Left cardiac atrium (tissue), 4 donors: ENCODE data around the gene CDKN2A. TPM values are rescaled to one million over a fixed set of nuclear protein-coding genes. Genes with fewer than 3 reads are reported as not detected.
A peak's percentile ranks its signal among the peaks of the same experiment; 100 is the strongest.

Experiments
- ATAC-seq, 2 donors: fragments of 200-7000 bp; cut with Tn5 transposase; one replicate each; pipeline ENCODE4 v1.9.1; 2020; ENCODE audit warnings: mild to moderate bottlenecking in 2 of 2, moderate library complexity in 2 of 2
- DNase-seq: peaks from one replicate; pipeline ENCODE4 v3.0.0-alpha.2; 2020
- intact Hi-C, 2 donors: fragments of 100-400 bp; cut with DNase I; formaldehyde crosslinking; loops; one replicate each; pipeline versions ENCODE4 v1.14.1 to v1.15.1; 2022 to 2023
- long read RNA-seq: library from polyadenylated mRNA; unstranded; transcript quantifications from one replicate; pipeline ENCODE4 v2.0.0, GENCODE V29; 2021
- total RNA-seq, 2 donors: library from RNA; stranded (reverse); fragmentation: NEBNext Ultra II Directional; extraction: Animal tissue kit (Norgen Biotek cat#: 25700); gene quantifications; one replicate each; pipeline ENCODE4 v1.2.1, GENCODE V29; 2021
- donor health status: DM: no; HTN: yes; CAD: no.
- donor health status: DM: no; HTN: yes; CAD: no; lungs with severe emphysema.
- donor health status: DM: yes; HTN: yes; CAD: no.
- donor health status: Dilated cardiomyopathy.

The CDKN2A gene
- under 1 TPM in 1 of 2 donors, not detected in 1; 0.24 TPM for total RNA-seq
- long read RNA-seq = 0 reads

GRCh38 chr9:21993893-21994555 is at the start of gene CDKN2A:
CDKN2A (minus strand) TSS chr9:21994392.
- ATAC-seq = peak; percentile 46 to 54
- peak; percentile 27 for DNase-seq

DNA sequence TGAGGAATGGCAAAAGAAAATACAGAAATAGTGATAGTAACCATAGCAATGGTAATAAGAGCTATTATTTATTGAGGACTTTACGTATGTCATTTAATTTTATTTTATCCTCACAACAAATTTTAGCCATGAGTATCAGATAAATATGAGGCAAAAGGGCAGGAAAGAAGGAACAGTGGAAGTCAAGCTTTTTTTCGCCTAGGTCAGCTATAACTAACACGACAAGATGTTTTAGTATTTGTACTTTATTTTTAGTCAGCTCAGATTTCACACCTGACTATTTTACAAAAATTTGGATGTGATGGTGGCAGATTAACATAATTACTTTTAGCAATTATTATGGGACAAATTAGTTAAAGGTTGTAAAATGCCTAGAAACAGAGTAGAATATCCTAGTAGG is 49.7 kb upstream of the CDKN2A start:
- intact Hi-C loops = no loop called here
- ATAC-seq = no peak
- DNase-seq = no peak

More at GRCh38 chr9:21993893-21994555, at the start of gene CDKN2A:
- intact Hi-C loops = no loop called here

DNA sequence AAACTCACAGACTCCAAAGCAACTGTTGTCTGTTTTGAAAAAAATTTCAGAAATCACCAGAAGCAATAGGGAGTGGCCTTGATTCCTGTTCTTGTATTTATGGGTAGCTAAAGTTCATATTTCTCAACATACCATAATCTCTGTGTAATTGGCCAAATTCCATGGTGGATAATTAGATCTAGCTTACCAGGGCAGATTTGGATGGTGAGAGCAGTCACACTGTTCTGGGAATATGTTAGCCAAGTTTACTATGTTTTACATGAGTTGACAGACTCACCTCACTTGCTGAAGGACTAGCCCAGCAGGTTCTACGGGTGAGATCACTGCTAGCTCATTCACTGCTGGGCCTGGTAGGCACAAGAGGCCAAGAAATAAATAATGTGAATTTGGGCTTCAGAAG is 47.6 kb upstream of the CDKN2A start:
- no peak for ATAC-seq
- intact Hi-C loops = no loop called here
- no peak for DNase-seq

DNA sequence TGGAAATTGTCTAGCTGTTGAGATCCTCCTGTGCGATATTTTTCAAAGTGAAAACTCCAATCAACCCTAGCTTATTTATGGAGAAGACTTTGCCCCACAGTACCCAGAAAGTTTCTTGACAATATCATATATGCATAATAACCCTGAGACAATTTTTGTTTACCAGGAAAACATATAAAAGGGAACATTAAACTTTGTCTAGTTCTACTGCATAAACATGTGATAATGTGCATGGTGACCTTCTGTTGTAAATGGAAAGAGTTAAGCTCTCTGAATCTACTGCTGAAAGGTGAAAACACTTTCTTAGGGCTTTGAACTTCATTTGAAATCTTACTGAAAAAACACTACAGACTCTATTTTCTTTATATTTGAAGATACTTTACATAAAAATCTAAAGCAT is 47.2 kb upstream of the CDKN2A start:
- intact Hi-C loops = no loop called here
- DNase-seq = no peak
- ATAC-seq = no peak

DNA sequence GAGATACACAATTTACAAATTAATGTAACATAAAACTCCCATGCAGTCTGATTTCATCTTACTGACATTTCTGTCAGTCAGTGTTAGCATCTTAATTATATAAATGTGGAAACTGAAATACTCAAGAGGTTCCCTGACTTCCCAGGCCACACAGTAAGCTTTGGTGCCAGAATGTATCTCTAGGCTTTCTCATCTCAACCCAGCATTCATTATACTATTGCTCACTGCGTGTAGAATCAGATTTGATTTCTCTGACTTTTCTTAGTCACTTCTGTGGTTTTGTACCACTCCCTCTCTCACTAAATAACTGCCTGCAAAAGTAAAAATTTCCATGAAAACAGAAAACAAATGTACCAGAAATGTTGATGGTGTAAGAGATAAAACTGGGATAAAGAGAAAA is 46.6 kb upstream of the CDKN2A start:
- no peak for DNase-seq
- ATAC-seq = no peak
- intact Hi-C loops = no loop called here

- intact Hi-C loops = loop anchor here (2.0 to 10.0 kb wide), 2 partner anchors 224 to 226 kb away; no protein-coding TSS in a partner anchor
- no peak for DNase-seq
Measured at GRCh38 chr9:22039258-22039657, 45.1 kb upstream of the CDKN2A start.

DNA sequence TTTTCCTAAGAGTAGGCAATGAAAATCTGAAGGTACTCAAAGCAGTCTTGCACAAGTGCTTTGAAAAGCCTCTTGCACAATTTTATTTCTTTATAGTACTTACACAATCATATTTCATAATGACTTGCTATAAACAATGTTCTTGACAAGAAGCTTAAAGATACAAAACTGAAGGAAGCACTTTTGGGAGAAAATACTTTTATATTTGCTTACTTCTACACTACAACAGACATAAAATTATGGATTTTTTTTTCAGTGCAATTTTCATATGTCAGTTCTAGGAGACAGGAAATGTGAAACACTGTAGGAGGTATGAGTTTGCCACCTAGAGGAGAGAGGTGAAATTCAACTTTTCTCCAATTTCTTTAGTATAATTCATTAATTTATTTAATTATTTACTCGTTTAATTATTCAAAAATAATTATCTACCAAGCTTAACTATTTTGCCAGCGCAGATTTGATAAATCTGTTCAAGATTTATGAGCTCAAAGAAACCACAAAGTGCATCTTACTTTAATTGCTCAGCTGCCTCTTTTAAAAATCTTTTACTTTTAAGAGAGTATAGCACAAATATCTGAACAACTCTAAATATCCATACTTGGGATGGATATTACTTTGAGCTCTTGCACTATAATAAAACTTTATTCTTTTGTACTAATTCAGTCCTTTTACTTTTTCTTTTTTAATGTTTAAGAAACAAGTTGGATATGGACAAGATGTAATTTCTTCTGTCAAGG is 43.9 kb upstream of the CDKN2A start:
- DNase-seq = no peak
- no peak for ATAC-seq
- intact Hi-C loops = loop anchor here (2.0 to 10.0 kb wide), 2 partner anchors 223 to 225 kb away; no protein-coding TSS in a partner anchor

More at GRCh38 chr9:22039258-22039657, 45.1 kb upstream of the CDKN2A start:
- no peak for ATAC-seq

DNA sequence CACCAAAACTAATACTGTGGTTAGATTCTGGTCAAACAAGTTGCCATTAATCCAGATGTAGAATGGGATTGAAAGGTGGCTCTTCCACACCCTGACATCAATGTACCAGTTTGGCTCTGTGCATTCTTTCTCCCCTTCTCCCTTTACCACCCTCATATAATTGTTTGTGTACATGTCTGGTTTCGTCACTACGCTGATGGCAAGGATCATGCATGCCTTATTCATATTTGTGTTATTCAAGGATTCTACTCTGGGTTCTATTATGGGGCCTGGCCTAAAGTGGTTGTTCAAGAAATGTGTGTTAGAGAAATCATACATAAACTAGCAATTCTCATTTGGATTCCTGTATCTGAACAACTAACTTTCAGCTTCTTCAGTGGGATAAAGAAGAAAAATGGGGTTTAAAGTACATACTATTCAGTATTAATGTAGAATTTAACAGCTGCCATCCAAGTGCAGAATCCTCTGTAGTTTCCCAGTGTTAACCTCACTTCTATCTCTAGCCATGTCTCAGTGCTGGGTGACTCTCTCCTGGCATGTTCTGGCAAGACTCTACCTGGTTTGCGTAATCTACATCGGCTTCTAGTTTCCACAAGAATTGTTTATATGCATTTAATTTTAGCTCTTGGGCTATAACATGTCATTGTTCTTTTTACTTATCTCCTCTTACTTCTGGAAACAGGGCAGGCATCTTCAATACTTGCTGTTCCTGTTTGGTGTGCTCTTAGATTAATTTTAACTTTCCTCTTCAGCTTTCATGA is 42.9 kb upstream of the CDKN2A start:
- no peak for DNase-seq
- intact Hi-C loops = loop anchor here in 1 of 2 donors (10.0 kb wide), 1 partner anchor 222 kb away; no protein-coding TSS in a partner anchor
- ATAC-seq = no peak

GRCh38 chr9:22035591-22036011 is 41.4 kb upstream of the CDKN2A start:
- intact Hi-C loops = loop anchor here in 1 of 2 donors (10.0 kb wide), 1 partner anchor 221 kb away; no protein-coding TSS in a partner anchor
- DNase-seq = no peak
- no peak for ATAC-seq

DNA sequence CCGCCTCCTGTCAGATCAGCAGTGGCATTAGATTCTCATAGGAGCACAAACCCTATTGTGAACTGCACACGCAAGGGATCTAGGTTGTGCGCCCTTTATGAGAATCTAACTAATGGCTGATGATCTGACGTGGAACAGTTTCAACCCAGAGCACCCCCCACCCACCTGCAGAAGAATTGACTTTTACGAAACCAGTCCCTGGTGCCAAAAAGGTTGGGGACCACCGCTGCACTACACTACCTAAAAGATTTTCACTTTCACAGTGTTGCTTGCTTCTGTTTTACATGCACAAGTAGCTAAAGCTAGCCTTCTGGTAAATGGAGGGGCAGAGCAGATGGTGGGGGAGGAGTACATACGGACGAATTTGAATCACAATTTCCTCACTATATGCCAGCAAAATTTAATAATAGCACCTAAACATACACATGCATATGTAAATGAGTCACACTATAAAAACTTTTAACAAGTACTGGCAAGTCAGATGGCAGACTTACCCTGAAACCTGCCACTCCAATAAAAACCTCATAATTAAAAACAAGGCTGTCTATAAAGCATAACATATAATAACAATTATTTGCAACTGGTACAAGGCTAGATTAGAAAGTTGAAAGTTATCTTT is 38.9 kb upstream of the CDKN2A start:
- intact Hi-C loops = loop anchor here in 1 of 2 donors (10.0 kb wide), 1 partner anchor 218 kb away; no protein-coding TSS in a partner anchor
- ATAC-seq = no peak
- no peak for DNase-seq

DNA sequence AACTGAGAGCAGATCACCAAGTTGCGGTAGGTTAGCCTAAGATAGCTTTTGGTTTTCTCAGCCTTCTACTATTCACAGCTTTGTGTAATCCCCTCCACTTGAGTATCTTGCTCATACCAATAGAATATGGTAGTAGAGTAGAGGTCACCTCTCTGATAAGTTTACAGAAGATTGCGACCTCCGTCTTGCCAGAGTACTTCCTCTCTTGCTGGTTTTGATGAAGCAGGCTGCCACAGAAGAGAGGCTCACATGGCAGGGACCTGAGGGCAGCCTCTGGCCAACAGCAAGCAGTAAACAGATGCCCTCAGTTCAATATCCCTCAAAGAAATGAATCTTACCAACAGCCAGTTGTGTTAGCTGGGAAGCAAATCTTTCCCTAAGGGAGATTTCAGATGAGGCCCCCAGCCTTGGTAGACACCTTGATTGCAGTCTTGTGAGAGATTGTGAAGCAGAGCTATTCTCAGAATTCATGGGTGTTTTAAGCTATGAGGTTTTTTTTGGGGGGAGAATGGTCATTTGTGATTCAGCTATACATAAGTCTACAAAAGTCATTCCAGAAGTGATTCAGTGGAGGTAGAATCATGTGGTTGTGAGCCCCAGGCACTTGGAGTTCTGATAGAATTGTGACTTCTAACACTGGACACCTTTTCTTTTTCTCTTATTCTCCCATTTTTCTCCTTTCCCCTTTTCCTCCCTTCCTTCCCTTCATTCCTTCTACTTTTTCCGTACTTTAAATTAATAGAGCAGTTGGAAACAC is 37.6 kb upstream of the CDKN2A start:
- no peak for DNase-seq
- intact Hi-C loops = loop anchor here in 1 of 2 donors (10.0 kb wide), 1 partner anchor 217 kb away; no protein-coding TSS in a partner anchor

DNA sequence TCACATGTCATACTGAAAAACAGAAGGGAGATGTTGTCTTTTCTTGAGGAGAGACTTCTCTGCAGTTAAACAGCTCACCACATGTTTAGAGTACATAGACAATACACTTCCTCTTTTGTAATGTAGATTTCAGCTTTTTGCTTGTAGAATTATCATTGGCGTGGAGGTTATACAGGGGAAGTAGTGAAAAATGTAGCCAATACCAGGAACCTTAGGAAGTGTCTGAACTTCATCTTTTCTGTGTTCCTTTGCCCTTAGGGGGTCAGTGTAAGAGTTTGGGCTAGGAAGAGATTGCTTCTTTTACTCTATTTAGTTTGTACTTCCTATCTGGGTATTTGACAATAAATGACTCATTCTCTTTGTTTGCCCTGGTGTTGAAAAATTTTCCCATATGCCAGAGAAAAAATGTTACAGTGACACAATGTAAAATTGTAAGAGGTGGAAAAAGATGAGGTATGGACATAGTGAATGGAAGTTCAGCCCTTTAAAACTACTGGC is 36.0 kb upstream of the CDKN2A start:
- intact Hi-C loops = loop anchor here in 1 of 2 donors (10.0 kb wide), 1 partner anchor 215 kb away; no protein-coding TSS in a partner anchor
- peak in 1 of 2 donors; percentile 78 for ATAC-seq
- DNase-seq = no peak

More for the DNA sequence above, 37.6 kb upstream of the CDKN2A start:
- no peak for ATAC-seq

- ATAC-seq = no peak
- DNase-seq = no peak
- intact Hi-C loops = no loop called here
Measured at GRCh38 chr9:22029231-22029630, 35.0 kb upstream of the CDKN2A start.

GRCh38 chr9:22028394-22028793 is 34.2 kb upstream of the CDKN2A start:
- intact Hi-C loops = no loop called here
- DNase-seq (no peak), ATAC-seq (no peak)

DNA sequence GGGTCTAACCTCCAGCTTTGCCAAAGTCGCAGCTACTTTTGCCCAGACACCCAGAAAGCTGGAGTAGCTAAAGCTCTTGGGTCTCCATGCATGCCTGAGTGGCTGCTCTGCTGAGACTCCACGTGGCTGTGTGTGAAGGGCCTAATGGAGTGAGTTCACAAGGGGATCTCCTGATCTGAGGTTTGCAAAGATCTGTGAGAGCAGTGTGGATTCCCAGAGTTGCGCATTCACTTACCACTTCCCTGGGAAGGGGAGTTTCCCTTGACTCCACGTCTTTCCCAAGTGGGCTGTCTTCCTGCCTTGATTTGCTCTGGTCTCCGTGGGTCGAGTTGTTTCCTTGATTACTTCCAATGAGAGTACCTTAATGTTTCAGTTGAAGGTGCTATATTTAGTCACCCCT is 32.5 kb upstream of the CDKN2A start:
- intact Hi-C loops = no loop called here
- no peak for ATAC-seq
- no peak for DNase-seq

- intact Hi-C loops = no loop called here
- ATAC-seq (no peak), DNase-seq (no peak)
Measured at GRCh38 chr9:22022396-22022795, 28.2 kb upstream of the CDKN2A start.

DNA sequence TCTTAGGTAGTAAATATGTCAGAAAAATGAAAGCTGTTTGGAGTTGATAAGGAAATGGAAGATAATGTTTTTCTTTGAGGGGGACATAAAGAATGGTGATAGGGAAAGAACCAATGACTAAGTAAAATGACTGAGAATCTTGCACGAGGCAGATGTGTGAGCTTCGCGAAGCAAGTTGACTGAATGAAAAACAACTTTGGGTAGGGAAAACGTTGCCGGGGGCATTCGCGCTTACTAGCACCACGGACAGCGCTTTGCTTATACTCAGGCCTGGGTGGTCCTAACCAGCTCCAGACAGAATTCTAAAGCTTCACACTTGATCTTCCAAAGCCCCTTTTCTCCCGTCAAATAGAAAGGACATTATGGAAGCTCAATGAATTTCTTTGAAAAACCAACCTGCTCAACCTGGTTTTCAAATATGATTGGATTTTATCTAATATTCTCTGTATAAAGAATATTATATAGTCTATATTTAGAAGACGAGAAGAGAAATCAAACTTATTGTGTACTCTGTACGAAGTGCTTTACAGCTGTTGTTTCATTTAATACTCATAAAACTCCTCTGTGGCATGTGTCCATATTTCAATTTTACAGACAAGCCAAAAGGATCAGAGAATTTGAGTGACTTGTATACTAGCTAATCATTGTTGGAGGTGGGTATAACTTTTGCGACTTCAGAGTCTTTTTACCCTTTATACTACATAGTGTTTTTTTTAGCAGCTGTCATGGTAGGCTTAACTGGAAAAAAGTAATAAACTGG is 16.9 kb upstream of the CDKN2A start:
- ATAC-seq = no peak
- DNase-seq = no peak
- intact Hi-C loops = no loop called here
